GM10266 (cell line): ENCODE measurements around the gene COL13A1.
A peak's percentile ranks its signal among the peaks of the same experiment; 100 is the strongest.

Experiments
- DNase-seq: peaks from one replicate; pipeline ENCODE4 v3.0.0; 2012; ENCODE audit errors: extremely low spot score
- TF ChIP-seq, protein P1 (sequence below): IDR thresholded peaks from 2 replicates; pipeline ENCODE4 v1.5.1; 2012; ENCODE audit warnings: mild to moderate bottlenecking, low read depth; ENCODE audit not compliant: control insufficient read depth, insufficient read depth; ENCODE audit errors: missing control alignments

COL13A1 gene

DNA sequence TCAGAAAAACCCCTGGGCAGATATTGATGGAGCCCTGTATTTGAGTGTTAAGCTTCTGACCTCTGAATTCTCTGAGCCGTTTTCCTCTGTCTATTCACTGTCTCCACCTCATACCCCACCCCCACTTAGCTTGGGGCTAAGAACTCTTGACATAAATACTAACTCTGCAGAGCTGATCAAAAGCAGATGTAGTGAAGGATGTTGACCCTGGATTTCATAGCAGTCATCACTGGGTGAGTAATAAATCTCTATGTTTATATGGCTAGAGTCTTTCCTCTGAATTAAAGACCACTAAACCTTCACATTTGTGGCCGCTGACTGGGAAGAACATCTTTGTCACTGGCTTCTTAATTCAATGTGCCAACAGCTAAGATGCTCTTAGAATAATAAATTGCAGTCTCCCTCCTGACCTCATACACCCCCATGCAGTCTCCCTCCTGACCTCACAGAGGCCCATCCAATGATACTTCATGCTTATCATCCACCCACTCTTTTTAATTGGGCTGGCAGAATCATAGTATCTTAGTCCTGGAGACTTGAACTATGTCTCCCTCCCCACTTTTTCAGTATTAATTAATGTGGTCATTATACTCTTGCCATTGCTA lies 172.9 kb downstream of the COL13A1 start:
- DNase-seq, result no peak
- TF ChIP-seq, protein P1, sequence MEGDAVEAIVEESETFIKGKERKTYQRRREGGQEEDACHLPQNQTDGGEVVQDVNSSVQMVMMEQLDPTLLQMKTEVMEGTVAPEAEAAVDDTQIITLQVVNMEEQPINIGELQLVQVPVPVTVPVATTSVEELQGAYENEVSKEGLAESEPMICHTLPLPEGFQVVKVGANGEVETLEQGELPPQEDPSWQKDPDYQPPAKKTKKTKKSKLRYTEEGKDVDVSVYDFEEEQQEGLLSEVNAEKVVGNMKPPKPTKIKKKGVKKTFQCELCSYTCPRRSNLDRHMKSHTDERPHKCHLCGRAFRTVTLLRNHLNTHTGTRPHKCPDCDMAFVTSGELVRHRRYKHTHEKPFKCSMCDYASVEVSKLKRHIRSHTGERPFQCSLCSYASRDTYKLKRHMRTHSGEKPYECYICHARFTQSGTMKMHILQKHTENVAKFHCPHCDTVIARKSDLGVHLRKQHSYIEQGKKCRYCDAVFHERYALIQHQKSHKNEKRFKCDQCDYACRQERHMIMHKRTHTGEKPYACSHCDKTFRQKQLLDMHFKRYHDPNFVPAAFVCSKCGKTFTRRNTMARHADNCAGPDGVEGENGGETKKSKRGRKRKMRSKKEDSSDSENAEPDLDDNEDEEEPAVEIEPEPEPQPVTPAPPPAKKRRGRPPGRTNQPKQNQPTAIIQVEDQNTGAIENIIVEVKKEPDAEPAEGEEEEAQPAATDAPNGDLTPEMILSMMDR, result no peak

DNA sequence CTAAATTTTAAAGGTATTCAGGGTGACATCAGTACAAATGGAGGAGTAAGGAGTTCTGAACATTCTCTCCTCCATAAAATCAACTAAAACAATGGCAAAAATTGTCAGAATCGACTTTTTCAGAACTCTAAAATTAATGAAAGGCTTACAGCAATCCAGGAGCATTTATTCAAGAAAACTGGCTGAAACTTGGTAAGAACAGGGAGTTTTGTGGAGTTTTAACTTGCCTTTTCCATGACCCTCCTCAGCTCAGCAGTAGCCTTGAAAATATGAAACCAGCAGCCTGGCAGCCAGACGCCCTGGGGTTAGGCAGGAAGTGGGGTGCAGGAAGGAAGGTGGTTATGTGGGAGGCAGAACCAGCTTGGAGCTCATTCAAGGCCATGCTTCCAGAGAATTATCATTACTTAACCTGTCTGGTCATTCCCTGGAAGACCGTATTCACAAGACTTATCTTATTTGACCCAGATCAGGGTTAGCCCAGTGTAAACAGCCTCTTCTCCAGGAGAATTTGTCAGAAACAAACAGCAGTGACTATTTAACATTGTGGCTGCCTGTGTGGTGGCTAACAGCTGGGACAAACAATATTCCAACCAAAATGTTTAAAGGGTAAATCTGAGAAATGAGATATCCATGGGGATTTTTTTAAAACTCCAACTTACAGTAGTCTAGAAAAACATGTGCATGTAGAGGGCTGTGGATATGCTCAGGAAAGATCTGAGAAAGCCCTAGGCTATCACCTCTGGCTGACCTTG lies 175.3 kb downstream of the COL13A1 start:
- TF ChIP-seq, protein P1, result no peak
- DNase-seq, result no peak

DNA sequence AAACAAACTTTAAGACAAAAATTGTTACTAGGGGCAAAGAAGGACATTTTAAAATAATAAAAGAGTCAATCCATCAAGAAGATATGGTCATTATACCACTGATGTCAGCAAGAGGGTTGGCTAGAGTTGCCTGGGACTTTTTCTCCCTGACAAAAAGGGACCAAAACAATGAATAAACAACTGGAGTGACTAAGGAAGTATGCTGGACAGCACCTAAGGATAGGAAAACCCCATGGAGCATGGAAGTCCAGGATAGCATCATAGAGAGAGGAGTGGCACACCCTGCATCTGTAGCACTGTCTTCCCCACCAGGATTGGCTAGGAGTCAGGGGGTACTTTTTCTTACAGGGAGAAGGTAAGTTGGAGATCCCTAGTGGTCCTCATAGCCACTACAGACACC lies 177.5 kb downstream of the COL13A1 start:
- DNase-seq, result no peak
- TF ChIP-seq, protein P1, result no peak

DNA sequence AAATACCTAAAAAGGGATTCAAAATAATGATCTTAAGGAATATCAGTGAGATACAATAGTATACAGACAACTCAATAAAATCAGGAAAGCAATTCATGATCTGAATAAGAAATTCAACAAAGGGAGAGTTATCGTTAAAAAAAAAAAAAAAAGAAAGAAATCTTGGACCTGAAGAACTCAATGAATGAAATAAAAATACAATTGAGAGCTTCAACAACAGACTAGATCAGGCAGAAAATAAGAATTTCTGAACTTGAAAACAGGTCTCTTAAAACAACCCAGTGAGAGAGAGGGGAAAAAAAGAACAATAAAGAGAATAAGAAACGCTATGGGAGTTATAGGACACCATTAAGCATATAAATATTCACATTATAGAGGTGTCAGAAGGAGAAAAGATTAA lies 179.0 kb downstream of the COL13A1 start:
- TF ChIP-seq, protein P1, result no peak
- no peak for DNase-seq

DNA sequence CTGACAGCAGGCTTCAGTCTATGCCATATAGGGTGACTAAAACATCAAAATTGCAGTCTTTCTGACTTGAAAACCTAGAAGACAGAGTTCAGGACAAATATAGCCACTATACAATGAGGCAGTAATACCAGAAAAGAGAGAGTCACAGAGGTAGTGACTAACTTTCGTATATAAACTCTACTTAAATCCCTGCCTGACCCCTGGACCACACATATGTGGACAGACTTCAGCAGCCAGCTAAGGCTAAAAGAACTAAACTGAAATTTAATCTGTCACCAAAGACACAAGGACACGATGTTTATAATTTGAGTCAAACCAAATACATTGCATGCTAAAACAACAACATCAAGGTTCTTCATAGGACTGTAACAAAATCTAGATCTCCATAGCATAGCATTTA lies 186.4 kb downstream of the COL13A1 start:
- DNase-seq, result no peak
- TF ChIP-seq, protein P1, result no peak

DNA sequence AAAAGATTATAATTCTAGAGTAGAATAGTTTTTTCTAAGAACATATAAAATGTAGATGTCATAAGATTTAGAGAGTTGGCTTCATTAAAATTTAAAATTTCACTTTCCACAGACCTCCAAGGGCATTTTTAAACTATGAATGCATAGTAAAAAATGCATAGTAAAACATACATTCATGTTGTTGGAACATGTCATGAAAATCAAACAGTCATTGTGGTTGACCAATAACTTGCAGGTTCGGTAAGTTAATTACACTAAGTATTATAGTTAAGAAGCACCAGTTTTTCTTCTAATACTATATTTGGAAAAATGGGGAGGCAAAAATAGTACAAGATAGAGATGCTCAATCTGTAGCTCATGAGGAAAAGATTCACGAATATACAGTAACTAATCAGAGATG lies 189.4 kb downstream of the COL13A1 start:
- no peak for DNase-seq
- TF ChIP-seq, protein P1, result no peak

DNA sequence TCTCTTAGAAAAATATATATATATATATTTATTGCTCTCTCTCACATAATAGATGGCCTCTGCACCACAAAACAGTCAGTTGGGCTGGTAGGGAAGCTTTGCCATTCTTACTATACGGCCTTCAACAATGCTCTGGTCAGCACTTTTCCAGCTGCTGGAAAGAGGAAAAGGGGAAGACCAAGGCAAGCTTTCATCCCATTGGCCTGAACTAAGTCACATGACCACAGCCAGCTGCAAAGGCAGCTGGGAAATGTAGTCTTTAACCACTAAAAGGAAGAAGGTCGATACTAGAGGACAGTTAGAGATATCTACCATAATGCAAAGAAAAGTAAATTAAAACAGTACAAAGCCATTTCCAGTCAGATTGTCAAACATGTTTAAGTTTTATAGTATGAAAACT lies 192.6 kb downstream of the COL13A1 start:
- TF ChIP-seq, protein P1, result no peak
- peak; percentile 55 for DNase-seq
